Ovary (tissue), 3 donors: ENCODE measurements around the gene CYB5R3.

ENCODE experiments used
- POLR2A ChIP-seq: fragments of 450-650 bp; IDR thresholded peaks from one replicate; pipeline ENCODE4 v1.6.1; 2017; ENCODE audit warnings: antibody characterized with exemption, mild to moderate bottlenecking, moderate library complexity
- TF ChIP-seq, protein P1 (sequence below), 3 donors: fragments of 450-650 bp in 2 of 3; fragments of 200-600 bp in 1 of 3; IDR thresholded peaks; one replicate each; pipeline versions ENCODE4 v1.5.1 to v1.8.0; 2016 to 2022; ENCODE audit warnings: antibody characterized with exemption in 3 of 3, mild to moderate bottlenecking in 1 of 3
- donor health status: DM: no; HTN: no; CAD: no.

DNA sequence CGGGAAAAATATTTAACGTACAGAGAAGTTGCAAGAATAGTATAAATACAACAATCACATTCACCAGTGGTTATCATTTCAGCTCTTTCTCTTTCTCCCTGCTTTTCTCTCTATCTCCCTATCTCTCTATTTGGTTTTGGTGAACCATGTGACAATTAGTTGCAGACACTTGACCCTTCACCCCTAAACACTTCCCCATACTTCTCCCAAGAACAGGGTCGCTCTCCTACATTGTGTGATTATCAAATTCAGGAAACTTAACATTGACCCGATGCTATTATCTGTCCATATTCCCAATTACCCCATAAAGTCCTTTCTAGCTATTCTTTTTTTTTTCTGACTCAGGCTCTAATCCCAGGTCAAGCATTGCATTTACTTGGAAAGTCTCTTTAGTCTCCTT is 4.8 kb upstream of the CYB5R3 start:
- TF ChIP-seq, protein P1, sequence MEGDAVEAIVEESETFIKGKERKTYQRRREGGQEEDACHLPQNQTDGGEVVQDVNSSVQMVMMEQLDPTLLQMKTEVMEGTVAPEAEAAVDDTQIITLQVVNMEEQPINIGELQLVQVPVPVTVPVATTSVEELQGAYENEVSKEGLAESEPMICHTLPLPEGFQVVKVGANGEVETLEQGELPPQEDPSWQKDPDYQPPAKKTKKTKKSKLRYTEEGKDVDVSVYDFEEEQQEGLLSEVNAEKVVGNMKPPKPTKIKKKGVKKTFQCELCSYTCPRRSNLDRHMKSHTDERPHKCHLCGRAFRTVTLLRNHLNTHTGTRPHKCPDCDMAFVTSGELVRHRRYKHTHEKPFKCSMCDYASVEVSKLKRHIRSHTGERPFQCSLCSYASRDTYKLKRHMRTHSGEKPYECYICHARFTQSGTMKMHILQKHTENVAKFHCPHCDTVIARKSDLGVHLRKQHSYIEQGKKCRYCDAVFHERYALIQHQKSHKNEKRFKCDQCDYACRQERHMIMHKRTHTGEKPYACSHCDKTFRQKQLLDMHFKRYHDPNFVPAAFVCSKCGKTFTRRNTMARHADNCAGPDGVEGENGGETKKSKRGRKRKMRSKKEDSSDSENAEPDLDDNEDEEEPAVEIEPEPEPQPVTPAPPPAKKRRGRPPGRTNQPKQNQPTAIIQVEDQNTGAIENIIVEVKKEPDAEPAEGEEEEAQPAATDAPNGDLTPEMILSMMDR (IDR thresholded peaks at IDR 0.05) = no peak
- TF ChIP-seq POLR2A = no peak
